ENCODE results near the gene USP51. TPM values are rescaled to one million over a fixed set of nuclear protein-coding genes. Genes with fewer than 3 reads are reported as not detected.

The USP51 gene
- total RNA-seq, 1 experiment from 2014 or later, result 6.8 TPM

DNA sequence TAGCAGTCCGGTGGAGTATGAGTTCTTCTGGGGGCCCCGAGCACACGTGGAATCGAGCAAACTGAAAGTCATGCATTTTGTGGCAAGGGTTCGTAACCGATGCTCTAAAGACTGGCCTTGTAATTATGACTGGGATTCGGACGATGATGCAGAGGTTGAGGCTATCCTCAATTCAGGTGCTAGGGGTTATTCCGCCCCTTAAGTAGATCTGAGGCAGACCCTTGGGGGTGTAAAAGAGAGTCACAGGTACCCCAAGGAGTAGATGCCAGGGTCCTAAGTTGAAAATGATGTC, 36.9 kb downstream of the USP51 start:
- H3K27me3 Mint-ChIP-seq (ENCODE audit: low read depth), result no peaks in the 10 kb centered on the region; the same call in 1 of the 2 replicates
- Histone ChIP-seq H3K4ac (ENCODE audit: low read depth, low read length) (no peak overlapping the region), H2BK120ac (ENCODE audit: low read depth, low read length, poor library complexity, severe bottlenecking) (no peak overlapping the region), H3T11ph (ENCODE audit: low read length) (no peak overlapping the region), H3K79me2 (ENCODE audit: insufficient read depth, low read length) (no peaks in the 10 kb centered on the region), H2AFZ (ENCODE audit: low read length) (no peak overlapping the region), H4K5ac (ENCODE audit: insufficient read length, low read depth, low read length) (no peak overlapping the region), H4K20me1 (ENCODE audit: control insufficient read depth, insufficient read depth, insufficient read length) (no peaks in the 10 kb centered on the region), H3K27ac (ENCODE audit: insufficient read length, low read depth, low read length) (no peak overlapping the region), H3K56ac (ENCODE audit: insufficient read length, low read depth, low read length) (no peak overlapping the region), H4K8ac (replicated peaks; ENCODE audit: insufficient read length, low read depth, low read length) (no peak overlapping the region), H3K9me3 (ENCODE audit: control insufficient read depth, low read depth, low read length) (peaks cover 20% of the 10 kb centered on the region), H3K18ac (ENCODE audit: insufficient read length, low read depth, low read length) (no peak overlapping the region), H2AK5ac (ENCODE audit: insufficient read length, low read length) (no peak overlapping the region), H4K91ac (ENCODE audit: insufficient read length, low read depth, low read length) (no peak overlapping the region), H3K9ac (ENCODE audit: extremely low read depth, insufficient read length, low read length) (peak overlapping the region; percentile 58), H3K27me3 (ENCODE audit: insufficient read depth, low read length) (no peaks in the 10 kb centered on the region), H3K14ac (ENCODE audit: insufficient read depth, low read length) (no peak overlapping the region), H2BK5ac (ENCODE audit: insufficient read length, low read length) (no peak overlapping the region), H3K4me1 (ENCODE audit: insufficient read depth, low read length) (no peaks in the 10 kb centered on the region), H3K79me1 (ENCODE audit: insufficient read depth, low read depth, low read length, poor library complexity, severe bottlenecking) (no peaks in the 10 kb centered on the region), H3K23ac (ENCODE audit: insufficient read length, low read depth, low read length) (no peak overlapping the region), H2BK12ac (ENCODE audit: insufficient read length, low read depth, low read length) (no peak overlapping the region), H3K4me2 (ENCODE audit: insufficient read depth, insufficient read length, low read length) (peak overlapping the region; percentile 77), H2BK20ac (ENCODE audit: low read depth, low read length, poor library complexity, severe bottlenecking) (no peak overlapping the region), H3K23me2 (ENCODE audit: insufficient read length, low read depth, low read length, poor library complexity, severe bottlenecking) (peaks cover 9% of the 10 kb centered on the region), H2BK15ac (ENCODE audit: low read depth, low read length) (no peak overlapping the region)
- TF ChIP-seq, protein P1, sequence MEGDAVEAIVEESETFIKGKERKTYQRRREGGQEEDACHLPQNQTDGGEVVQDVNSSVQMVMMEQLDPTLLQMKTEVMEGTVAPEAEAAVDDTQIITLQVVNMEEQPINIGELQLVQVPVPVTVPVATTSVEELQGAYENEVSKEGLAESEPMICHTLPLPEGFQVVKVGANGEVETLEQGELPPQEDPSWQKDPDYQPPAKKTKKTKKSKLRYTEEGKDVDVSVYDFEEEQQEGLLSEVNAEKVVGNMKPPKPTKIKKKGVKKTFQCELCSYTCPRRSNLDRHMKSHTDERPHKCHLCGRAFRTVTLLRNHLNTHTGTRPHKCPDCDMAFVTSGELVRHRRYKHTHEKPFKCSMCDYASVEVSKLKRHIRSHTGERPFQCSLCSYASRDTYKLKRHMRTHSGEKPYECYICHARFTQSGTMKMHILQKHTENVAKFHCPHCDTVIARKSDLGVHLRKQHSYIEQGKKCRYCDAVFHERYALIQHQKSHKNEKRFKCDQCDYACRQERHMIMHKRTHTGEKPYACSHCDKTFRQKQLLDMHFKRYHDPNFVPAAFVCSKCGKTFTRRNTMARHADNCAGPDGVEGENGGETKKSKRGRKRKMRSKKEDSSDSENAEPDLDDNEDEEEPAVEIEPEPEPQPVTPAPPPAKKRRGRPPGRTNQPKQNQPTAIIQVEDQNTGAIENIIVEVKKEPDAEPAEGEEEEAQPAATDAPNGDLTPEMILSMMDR (conservative IDR thresholded peaks at IDR 0.05), result no peak
- H3K36me3 Mint-ChIP-seq (ENCODE audit: insufficient read depth in 1 of 3, low read depth in 3 of 3), result no peaks in the 10 kb centered on the region; a peak in 1 of 7 replicates
- no peak for DNase-seq
- H3K27ac Mint-ChIP-seq, result no peak overlapping the region
- peaks cover 37 to 38% of the 10 kb centered on the region in 2 experiments for H3K9me3 Mint-ChIP-seq
- WGBS (ENCODE audit: extremely low coverage, insufficient read length, low lambda C conversion rate), result no CpG with 5 or more reads among the region's 9 CpGs
- H3K4me1 Mint-ChIP-seq, result peaks cover 4% of the 10 kb centered on the region in 2 experiments; a peak in 3 of 4 replicates
- peak overlapping the region; percentile 85 to 94 for H3K4me3 Mint-ChIP-seq
